NCI-H1105 treated with DMSO at 0.1 percent for 48 hours (cell line): Measurements from ENCODE around the gene CCDC18.
"Not testable (repeated sequence)": the region's sequence is repeated elsewhere in the genome, so short reads cannot be mapped to it uniquely, and the experiment has no call there.

Experiments used
- DNase-seq: peaks from one replicate; lab custom pipeline; 2025; lab: John Stamatoyannopoulos, UW

The CCDC18 gene

GRCh38 chr1:93243233-93243632, 62.7 kb downstream of the CCDC18 start:
- DNase-seq: not testable (repeated sequence)

DNA sequence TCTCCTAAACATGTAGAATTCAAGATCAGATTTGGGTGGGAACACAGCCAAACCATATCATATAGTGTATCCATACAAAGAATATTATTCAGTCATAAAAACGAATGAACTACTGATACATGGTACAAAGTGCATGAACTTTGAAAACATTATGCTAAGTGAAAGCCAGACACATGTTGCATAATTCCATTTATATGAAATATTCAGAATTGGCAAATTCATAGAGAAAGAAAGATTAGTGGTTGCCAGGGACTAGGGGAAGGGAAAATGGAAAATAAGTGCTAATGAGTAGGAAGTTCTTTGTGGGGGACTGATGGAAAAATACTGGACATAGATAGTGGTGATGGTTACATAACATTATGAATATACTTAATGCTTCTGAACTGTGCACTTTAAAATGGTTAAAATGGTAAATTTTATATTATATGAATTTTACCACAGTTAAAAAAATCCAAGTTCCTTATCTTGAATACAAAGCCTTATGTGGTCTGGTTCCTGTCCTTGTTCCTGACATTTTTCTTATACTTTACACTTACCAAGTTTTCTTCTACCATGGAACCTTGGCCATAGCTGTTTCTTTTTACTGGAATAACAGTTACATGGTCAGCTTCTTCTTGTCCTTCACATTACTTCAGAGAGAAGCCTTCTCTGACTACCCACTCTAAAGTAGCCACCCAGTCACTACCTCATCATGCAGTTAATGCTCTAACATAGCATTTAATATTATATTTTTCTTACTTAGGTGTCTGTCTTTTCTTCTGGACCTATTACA, 64.0 kb downstream of the CCDC18 start:
- DNase-seq: no peak

- no peak for DNase-seq
Observed at GRCh38 chr1:93251966-93252365, 71.4 kb downstream of the CCDC18 start.

- no peak for DNase-seq
Observed at GRCh38 chr1:93252598-93252997, 72.1 kb downstream of the CCDC18 start.

- DNase-seq: no peak
Observed at GRCh38 chr1:93253516-93253915, 73.0 kb downstream of the CCDC18 start.

GRCh38 chr1:93255222-93256079, 74.9 kb downstream of the CCDC18 start:
- DNase-seq: no peak

- DNase-seq: no peak
Observed at GRCh38 chr1:93256433-93256832, 75.9 kb downstream of the CCDC18 start.

GRCh38 chr1:93257889-93258288, 77.4 kb downstream of the CCDC18 start:
- DNase-seq: no peak

DNA sequence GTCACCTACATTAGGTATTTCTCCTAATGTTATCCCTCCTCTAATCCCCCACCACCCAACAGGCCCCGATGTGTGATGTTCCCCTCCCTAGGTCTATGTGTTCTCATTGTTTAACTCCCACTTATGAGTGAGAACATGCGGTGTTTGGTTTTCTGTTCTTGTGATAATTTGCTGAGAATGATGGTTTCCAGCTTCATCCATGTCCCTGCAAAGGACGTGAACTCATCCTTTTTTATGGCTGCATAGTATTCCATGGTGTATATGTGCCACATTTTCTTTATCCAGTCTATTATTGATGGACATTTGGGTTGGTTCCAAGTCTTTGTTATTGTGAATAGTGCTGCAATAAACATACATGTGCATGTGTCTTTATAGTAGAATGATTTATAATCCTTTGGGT, 80.2 kb downstream of the CCDC18 start:
- DNase-seq: not testable (repeated sequence)

DNA sequence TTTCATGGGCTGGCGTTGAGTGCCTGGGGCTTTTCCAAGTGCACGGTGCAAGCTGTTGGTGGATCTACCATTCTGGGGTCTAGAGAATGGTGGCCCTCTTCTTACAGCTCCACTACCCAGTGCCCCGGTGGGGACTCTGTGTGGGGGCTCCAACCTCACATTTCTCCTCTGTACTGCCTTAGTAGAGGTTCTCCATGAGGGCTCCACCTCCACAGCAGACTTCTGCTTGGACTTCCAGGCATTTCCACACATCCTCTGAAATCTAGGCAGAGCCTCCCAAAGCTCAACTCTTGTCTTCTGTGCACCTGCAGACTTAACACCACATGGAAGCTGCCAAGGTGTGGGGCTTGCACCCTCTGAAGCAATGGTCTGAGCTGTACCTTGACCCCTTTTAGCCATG, 82.1 kb downstream of the CCDC18 start:
- no peak for DNase-seq

DNA sequence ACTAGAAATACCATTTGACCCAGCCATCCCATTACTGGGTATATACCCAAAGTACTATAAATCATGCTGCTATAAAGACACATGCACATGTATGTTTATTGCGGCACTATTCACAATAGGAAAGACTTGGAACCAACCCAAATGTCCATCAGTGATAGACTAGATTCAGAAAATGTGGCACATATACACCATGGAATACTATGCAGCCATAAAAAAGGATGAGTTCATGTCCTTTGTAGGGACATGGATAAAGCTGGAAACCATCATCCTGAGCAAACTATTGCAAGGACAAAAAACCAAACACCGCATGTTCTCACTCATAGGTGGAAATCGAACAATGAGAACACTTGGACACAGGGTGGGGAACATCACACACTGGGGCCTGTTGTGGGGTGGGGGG, 88.4 kb downstream of the CCDC18 start:
- not testable (repeated sequence) for DNase-seq

GRCh38 chr1:93275262-93275633, 94.7 kb downstream of the CCDC18 start:
- not testable (repeated sequence) for DNase-seq

GRCh38 chr1:93275634-93276295, 95.2 kb downstream of the CCDC18 start:
- no peak for DNase-seq

- DNase-seq: not testable (repeated sequence)
Observed at GRCh38 chr1:93277530-93277929, 97.0 kb downstream of the CCDC18 start.

GRCh38 chr1:93283496-93283895, 103.0 kb downstream of the CCDC18 start:
- DNase-seq: no peak

- peak; percentile 22 for DNase-seq
Observed at GRCh38 chr1:93288558-93288957, 108.0 kb downstream of the CCDC18 start.

DNA sequence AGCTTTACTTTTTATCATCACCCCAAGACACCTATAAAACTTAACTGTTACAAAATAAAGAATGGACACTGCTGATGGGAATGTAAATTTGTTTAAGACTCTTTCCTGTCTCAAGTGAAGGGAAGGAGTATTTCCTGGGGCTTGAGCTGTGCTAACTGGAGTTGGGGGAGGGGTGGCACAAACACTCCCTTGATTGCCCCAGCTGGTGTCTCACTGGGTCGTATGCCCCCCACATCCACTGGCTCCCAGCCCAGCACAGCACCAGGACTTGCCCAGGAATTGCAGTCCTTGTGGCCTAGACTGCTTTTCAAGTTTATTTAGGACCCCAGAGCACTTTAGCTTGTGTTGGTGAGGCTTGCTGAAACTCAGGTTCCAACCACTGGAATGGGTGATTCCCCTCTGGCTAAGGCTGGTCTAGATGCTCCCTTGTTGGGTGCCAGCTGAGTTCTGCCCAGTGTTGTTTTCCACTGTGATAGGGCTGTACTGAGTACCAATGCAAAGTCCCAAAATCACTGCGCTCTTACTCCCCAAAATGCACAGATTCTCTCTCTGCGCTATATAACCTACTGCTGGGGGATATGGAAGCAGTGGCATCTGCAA, 116.1 kb downstream of the CCDC18 start:
- no peak for DNase-seq

- no peak for DNase-seq
Observed at GRCh38 chr1:93301131-93301530, 120.6 kb downstream of the CCDC18 start.

DNA sequence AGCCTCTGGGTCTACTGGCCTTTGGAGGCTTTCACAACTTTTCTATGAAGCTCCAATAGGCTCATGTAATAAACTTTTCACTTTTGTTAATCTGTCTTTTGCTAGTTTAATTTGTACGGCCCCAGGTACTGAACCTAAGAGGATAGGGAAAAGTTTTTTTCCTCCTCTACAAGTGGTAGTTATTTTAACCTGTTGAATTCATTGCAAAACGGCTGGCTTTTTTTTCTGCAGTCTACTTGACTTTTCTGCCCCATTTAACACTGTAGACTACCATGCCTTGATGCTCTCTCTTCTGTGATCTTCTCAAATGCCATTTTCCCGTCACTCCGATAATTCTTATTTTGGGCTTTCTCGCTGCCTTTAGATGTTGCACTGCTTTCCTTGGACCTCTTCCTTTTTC, 121.6 kb downstream of the CCDC18 start:
- DNase-seq: no peak

DNA sequence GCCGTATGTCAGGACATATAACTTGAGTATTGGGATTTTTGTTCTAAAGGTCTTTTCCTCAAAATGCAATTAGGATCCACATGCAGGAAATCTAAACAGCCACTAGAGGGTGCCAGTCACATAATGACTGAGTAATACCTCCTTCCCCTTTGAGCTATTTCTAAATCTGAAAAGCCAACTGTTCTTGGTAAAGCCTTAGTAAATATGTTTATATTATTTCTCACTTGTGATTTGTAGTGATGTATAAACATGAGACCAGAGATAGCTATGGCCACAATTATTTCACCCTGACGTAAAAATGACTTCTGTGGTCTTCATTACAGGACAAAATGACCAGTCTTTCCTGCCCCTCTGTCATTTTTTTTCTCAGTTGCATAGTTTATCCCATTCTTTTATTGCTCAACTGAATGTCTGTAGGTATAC, 124.2 kb downstream of the CCDC18 start:
- peak; percentile 70 for DNase-seq

DNA sequence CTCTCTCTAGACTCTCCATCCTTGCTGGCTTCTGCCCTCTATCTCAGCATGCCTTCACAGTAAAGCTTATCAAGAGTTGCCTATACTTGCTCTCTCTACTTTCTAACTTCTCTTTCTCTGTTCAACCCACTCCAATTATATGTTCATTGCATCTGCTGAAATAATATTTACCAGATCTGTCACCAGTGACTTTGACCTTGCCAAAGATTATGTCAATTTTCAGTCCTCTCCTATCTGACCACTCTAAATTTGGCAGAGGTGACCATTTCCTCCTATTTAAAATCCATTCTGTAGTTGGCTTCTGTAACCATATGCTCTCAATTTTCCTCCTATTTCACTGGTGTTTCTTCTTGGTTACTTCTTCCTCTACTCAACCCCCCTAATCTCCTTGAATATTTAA, 126.4 kb downstream of the CCDC18 start:
- no peak for DNase-seq

DNA sequence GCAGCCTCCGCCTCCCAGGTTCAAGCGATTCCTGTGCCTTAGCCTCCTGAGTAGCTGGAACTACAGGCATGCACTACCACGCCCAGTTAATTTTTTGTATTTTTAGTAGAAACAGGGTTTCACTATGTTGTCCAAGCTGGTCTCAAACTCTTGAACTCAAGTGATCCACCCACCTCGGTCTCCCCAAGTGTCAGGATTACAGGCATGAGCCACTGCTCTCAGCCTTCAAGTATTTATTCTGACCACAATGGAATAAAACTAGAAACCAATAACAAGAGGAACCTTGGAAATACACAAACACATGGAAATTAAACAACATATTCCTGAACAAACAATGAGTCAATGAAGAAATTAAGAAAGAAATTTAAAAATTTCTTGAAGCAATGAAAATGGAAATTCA, 132.5 kb downstream of the CCDC18 start:
- no peak for DNase-seq
